SIG-M5 treated with dmso at 0.1 percent for 504 hours (cell line): ENCODE results near the gene PIGK.
"Not testable (repeated sequence)": the region's sequence is repeated elsewhere in the genome, so short reads cannot be mapped to it uniquely, and the experiment has no call there.

Experiments used
- DNase-seq: peaks from one replicate; lab custom pipeline; 2025; ENCODE audit not compliant: unreplicated experiment; lab: John Stamatoyannopoulos, UW

PIGK gene

DNA sequence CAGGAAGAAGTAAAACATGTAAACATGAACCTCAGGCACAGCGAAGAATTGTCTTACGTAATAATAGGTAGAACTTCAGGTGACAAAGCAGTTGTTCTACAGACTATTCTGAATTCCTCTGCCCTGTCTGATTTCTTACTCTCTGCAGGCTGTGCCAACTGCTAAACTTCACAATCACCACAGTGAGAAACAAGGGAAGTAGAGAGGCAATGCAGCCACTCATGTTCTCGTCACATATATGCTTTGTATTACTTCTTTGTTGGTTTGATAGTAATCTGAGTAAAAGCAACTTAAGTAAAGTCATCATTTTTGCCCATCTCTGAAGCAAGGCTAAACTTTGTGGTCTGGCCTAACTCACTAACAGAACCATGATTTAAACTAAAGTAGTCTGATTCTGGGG lies 21.9 kb downstream of the PIGK start:
- no peak for DNase-seq

DNA sequence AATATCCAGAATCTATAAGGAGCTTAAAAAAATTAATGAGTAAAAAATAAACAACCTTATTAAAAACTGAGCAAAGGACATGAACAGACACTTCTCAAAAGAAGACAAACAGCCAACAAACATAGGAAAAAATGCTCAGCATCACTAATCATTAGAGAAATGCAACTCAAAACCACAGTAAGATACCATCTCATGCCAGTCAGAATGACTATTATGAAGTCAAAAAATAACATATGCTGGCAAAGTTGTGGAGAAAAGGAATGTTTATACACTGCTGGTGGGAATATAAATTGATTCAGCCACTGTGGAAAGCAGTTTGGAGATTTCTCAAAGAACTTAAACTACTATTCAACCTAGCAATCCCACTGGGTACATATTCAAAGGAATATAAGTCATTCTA lies 25.3 kb downstream of the PIGK start:
- DNase-seq: no peak

DNA sequence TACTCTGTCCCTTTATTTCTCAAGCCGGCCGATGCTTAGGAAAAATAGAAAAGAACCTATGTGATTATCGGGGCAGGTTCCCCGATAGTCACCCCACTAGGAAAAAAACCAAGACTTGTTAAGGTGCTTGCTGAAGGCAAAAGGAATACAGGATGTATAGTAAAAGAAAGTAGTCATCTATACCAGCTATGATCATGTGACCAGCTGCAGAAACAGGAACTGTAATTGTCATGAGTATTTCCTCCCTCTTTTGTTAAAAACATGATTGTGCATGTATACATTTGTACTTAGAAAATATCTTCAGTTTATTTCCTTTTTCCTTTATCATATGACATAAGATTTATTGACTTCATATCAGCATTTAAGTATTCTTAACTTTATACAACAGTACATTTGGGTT lies 30.5 kb downstream of the PIGK start:
- no peak for DNase-seq

DNA sequence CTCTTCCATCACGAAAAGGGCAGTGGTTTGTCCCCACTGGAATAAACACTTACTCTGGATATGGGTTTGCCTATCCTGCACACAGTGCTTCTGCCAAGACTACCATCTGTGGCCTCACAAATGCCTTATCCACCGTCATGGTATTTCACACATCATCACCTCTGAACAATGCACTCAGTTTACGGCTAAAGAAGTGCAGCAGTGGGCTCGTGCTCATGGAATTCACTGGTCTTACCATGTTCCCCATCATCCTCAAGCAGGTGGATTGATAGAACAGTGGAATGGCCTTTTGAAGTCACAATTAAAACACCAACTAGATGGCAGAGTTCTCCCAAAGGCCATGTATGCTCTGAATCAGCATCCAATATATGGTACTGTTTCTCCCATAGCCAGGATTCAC lies 32.3 kb downstream of the PIGK start:
- DNase-seq: not testable (repeated sequence)

DNA sequence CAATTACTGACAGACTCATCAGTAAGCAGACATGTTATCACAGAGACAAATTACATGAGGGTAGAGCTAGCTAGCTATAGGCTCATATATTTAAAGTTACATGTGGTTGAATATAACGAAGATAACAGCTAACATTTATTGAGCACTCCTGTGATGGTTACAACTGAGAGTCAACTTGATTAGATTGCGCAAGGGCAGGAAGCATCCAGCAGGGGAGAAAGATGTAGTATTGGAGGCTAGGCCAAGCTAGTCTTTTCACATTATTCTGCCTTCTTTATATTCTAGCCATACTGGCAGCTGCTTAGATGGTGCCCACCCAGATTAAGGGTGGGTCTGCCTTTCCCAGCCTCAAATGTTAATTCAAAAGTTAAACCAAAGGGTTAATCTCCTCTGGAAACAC lies 37.1 kb downstream of the PIGK start:
- no peak for DNase-seq

DNA sequence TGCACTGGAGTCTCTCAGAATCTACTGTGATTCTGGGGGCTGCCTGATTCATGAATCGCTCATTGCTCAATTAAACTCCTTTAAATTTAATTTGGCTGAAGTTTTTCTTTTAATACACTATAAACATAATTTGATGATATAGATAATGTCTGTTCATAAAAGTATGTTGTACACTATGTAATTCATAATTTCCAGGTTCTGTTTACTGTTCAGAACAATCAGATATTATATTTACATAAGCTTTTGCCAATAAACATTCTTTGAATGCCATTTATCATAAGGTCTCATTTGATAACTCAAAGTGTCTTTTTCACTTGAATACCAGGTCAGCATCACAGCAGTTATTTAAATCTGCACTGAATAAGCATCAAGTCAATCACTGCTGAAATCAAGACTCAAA lies 39.6 kb downstream of the PIGK start:
- DNase-seq: no peak

DNA sequence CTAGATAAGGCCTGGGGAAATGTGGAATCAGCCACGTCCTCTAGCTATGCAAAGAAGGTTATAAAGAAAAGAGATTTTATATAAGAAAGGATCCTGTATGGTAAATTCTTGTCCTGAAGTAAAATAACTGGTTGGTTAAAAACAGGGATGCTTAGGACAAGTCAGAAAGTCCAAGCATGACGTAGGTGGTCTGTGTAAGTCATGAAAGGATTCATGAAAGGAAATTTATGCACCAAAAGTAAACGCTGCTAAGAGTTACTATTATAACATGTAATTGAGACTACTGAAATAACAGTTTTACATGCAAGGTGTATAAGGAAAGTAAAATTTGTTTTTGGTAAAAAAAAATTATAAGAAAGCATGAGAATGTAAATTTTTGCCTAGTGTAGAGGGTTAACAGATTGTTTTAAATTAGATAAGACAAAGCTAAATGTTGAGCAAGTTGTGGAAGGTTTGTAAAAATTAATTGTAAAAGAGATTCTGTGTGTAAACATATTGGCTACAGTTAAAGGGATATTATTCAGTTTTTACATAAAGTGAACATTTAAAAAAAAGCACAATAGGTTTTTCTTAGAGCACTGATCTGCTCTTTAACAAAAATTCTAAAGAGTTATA lies 43.9 kb downstream of the PIGK start:
- no peak for DNase-seq

DNA sequence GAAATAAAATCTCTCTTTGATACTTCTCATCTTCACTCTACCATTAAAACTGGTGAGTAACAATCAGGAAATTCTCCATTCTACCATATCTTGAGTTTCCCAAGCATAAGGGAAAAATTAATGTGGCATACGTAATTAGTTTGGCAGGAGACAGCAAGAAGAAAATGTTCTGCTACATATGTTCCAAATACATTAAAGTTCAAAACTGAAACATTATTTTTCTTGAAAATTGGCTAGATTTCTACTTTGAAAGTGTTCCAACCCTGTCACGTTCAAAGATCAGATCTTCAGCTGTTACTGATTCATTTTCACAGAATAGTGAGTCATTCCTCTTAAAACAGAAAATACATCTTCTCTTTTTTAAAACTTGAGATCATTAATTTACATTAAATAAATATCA lies 48.5 kb downstream of the PIGK start:
- DNase-seq: no peak

DNA sequence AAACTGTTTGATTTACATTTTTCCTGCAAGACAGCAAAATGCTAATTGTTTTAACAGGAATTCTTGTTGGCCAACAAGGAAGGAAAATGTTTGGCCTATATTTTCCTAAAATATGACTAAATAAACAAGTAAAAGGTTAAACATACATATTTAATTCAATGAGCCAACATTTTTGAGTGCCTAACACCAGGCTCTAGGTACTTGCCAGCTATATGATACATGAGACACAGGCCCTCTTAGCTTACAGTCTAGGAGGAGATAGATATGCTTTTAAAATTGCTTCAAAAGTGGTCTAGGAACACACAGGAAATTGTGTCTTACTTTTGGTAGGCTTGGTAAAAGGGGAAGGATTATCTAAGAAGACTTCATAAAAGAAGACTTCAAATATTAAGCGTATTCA lies 50.9 kb downstream of the PIGK start:
- DNase-seq: no peak

DNA sequence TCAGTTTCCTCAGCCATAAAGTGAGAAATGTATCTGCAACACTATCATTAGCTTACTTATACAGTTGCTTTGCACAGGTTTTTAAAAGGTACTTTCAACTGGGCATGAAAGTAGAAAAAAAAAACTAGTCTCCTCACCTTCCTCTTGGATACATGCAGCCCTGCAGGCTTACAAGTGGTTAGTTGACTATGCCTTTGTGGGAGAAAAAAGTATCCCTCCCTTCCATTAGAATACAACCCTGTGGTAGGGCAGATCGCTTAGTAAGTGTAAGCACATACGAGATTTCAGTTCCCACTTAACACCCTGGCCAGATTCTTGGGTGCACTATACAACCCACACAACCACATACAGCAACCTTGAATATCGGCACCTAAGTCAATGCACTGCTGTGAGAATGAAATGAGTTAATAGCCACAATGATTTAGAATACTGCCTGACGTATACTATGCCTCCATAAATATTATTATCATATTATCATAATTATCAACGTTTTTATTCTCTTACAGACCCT lies 54.7 kb downstream of the PIGK start:
- no peak for DNase-seq

DNA sequence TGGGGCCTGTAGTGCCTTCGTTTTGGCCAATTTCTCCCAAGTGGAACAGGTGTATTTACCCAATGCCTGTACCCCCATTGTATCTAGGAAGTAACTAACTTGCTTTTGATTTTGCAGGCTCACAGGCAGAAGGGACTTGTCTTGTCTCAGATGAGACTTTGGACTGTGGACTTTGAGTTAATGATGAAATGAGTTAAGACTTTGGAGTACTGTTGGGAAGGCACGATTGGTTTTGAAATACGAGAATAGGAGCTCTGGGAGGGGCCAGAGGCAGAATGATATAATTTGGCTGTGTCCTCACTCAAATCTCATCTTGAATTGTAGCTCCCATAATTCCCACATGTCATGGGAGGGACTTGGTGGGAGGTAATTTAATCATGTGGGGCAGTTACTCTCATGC lies 59.5 kb downstream of the PIGK start:
- not testable (repeated sequence) for DNase-seq

DNA sequence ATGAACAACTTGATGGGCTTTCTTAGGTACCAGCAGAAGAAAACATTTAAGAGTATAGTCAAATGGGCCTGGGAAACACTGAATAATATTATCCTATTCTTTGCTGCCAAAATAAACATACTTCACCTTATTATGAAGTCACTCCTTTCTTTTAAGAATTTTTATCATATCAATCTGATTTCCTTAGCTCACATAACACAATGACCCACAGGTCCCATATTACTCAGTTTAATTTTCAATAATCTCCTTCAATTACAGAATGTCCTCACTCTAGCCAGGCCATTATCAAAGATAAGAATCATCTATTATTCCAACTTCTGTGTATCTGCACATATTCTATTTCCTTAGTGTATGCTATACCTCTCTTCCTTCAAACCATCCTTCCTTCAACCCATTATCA lies 63.0 kb downstream of the PIGK start:
- DNase-seq: no peak

DNA sequence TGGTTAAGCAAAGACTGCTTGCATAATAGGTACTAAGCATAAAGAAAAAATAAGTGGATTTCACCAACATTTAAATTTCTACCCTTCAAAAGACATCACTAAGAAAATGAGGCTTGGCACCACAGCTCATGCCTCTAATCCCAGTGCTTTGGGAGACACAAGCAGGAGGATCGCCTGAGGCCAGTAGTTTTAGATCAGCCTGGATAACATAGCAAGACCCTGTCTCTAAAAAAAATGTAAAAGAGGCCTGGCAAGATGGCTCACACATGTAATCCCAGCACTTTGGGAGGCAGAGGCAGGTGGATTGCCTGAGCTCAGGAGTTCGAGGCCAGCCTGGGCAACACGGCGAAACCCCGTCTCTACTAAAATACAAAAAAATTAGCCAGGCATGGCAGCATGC lies 73.0 kb downstream of the PIGK start:
- no peak for DNase-seq

DNA sequence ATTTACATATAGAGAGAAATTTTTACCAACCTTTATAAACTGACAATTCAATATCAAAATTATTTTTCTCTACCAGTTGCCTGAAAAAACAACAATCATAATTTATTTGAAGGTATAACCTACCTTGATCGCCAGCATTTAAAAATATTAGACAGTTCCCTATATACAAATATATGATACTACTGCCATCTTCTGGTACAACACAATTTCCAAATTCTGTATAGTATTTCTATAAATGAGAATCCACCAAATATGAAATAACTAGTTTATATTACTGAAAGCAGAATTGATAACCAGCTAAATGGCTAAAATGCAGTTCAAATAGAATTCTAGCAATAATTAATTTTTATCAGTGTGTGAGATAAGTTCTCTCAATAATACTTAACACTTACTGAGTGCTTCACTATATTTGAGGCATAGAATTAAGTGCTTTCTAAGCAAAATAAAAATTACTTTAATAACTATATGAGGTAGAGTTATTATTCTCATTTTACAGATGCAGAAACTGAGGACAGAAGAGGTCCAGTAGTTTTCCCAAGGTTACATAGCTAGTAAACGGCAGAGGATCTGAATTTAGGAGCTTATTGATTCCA lies 75.6 kb downstream of the PIGK start:
- peak; percentile 12 for DNase-seq

DNA sequence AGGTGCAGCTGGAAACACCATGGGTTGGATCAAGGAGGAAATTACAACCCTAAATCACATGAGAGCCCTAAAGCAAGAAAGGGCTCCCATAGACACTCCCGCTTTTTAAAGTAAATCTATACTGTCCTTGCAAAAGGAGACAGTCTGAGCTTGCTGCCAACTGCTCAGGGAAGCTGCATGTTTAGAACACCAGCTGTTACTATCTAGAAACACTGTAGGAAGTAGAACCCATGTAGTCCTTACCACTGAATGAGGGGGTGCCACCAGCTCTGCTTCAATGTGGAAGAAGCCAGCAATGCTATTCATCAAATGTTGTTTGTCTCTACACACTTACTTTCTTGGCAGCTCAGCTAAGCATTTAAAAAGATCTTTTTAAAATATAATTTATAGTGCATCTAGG lies 79.8 kb downstream of the PIGK start:
- DNase-seq: no peak

DNA sequence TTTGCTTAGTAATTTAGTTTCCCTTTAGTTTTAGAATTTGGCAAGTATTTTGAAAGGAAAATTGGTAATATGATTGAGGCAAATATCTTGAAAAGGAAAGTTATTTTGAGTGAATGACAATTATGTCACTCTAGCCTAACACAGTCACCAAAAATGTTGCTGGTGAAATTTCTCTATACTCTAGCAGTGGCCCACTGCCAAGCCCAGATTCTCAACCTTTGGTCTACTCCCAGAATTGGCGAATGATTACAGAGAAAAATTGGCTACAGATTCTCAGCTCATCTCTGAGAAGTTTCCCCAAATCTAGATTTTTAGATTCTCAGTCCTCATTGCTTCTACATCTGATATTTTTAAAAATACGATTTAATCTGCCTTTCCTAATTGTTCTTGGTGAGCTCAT lies 84.9 kb downstream of the PIGK start:
- no peak for DNase-seq

DNA sequence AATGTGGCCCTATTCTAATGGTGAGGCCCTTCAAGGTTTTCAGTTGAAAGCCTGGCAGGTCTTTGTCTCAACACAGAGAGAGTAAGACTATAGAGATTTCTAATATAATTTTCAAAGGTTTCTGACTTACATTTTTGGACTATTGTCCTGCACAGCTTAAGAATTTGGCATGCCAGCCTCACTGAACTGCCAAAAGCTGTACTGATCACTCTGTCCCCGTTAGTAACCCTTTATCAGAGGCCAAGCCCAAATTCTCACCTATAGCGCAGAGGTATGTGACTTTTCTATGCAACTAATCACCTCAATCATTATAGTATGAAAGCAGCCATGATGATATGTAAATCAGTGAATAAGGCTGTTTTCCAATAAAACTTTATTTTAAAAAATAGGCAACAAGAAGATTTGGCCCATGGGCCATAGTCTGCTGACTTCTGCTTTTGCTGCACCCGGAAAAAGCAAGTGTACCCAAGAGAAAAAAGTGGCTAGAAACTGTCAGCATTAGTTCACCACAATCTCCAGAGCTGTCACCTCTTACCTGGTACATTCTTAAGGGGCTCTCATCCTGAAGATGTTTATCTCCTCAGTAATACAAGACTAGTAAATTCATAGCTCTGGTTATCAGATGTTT lies 85.4 kb downstream of the PIGK start:
- no peak for DNase-seq

DNA sequence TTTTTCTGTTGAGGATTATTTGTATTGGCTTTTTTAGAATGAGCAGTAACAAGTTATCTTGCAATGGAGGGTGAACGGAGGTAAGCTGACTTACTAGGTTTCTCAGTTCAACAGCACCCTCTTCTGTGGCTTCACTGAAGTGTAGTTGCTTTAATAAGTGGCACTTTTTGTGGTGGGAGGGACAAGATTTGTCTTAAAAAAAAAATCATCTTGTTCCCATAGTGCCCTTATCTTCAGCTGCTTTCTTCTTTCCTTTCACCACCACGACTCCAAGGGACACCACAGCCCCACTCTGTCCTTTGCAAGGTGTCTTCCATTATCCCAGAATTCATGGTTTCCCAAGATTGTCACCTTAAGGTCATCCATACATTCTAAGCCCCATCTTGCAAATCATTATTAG lies 92.9 kb downstream of the PIGK start:
- DNase-seq: peak; percentile 63

DNA sequence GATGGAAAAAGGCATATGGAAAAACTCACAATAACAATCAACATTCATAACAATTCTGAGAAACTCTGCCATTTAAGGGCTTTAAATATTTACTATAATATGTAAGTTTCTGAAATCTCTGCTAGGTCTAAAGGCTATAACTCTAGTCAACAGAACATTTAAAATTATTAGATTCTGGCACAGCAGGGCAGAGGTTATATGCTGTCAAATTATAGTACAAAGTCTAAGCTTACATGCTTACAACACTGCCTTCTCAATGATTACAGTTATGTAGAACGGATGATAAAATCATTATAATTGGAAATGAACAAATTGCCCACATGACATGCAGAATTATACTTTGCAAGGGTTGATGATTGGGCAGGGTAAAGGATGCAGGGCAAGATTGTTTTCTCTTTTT lies 97.7 kb downstream of the PIGK start:
- no peak for DNase-seq

DNA sequence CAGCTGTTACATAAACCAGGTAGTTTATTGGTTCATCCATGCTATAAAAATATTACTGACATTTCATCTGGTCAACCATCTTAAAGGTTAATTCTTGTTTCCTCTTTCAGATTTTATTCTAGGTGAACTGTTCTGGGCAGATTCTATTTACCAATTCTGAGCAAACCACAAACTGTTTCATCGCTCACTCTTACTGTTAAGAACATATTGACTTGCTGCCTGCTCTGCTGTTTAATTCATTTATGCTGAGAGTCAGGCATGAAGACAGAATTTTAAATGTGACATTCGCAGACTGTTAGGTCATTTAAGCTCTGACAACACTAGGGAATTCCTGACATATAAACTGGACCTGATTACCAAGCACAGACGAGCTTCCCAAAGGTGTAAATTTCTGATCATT lies 98.3 kb downstream of the PIGK start:
- no peak for DNase-seq

DNA sequence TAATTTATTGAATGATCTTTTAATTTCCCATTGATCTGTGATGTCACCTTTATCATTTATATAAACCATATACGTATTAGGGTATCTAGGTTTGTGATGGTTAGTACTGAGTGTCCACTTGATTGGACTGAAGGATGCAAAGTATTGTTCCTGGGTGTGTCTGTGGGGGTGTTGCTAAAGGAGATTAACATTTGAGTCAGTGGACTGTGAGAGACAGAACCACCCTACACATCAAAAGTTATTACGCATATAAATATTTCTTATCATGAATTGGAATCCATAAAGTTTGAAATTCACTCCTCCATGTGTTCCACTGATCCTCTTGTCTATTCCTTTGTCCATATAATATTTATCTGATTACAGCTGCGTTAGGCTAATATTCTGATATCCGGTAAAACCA lies 100.5 kb downstream of the PIGK start:
- DNase-seq: no peak

DNA sequence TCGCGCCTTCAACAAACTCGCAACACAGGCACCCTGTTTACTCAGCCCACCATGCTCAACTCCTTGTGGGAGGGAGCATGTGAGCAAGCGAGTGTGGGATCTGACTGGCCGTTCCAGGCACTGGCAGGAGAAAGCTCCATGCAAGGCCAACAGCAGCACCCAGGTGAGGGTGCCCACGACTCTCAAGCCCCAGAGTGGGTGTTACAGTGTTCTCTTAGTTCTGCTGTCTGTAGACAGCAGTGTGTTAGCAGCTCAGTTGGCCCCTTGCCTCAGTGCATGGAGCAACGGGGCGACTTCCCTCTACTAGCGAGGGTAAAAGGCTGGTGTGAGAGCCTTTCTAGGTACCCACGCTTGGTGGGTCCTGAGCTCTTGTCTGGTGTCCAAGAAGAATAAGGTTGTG lies 114.6 kb downstream of the PIGK start:
- no peak for DNase-seq

DNA sequence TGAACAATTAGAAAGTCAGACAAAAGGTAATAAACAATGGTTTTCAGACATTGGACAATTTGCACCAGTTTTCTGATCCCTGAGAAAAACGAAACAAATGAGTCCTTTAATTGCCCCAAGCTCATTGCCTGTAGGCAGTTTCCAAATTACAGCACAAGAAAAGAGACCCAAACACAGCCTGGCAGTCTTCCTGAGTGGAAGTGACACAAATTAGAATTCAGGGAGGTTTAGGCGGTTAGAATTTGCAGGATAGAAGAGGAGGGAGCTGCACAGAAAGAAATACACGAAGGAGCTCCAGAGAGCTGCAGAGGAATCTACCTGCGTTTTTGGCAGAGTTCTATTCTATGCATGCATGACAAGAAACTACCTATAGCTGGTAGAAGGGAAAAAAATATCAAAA lies 115.7 kb downstream of the PIGK start:
- no peak for DNase-seq
